ENCODE data around the gene TMEM52B. TPM values are rescaled to one million over a fixed set of nuclear protein-coding genes. Genes with fewer than 3 reads are reported as not detected.

Gene TMEM52B
- total and polyA plus RNA-seq, 2 of the 13 experiments (the other 11 are each of a cell fraction or from before 2014, with no cell fraction given) = not detected

GRCh38 chr12:10213168-10214135 lies 34.6 kb downstream of the TMEM52B start (continued):
- TF ChIP-seq SP1 (IDR thresholded peaks at IDR 0.05) (no peak), SP1 (CRISPR knock-in tag; IDR thresholded peaks at IDR 0.05) (no peak), ZNF678 (CRISPR knock-in tag; IDR thresholded peaks at IDR 0.05) (no peak), ZNF629 (CRISPR knock-in tag; conservative IDR thresholded peaks at IDR 0.05) (no peak), ZBTB46 (CRISPR knock-in tag; IDR thresholded peaks at IDR 0.05; ENCODE audit: borderline replicate concordance) (no peak), SNAPC2 (CRISPR knock-in tag; IDR thresholded peaks at IDR 0.05) (no peak), HBP1 (CRISPR knock-in tag; IDR thresholded peaks at IDR 0.05; ENCODE audit: low read depth) (0 out of 2 replicates have a peak, but pooled peaks have one; percentile 25), ATF3 (CRISPR knock-in tag; IDR thresholded peaks at IDR 0.05) (peak; percentile 15; the same call in 1 of the 2 replicates), MTA1 (CRISPR knock-in tag; IDR thresholded peaks at IDR 0.05; ENCODE audit: borderline replicate concordance) (no peak), RFXANK (CRISPR knock-in tag; IDR thresholded peaks at IDR 0.05) (no peak), TAF1 (CRISPR knock-in tag; IDR thresholded peaks at IDR 0.05) (peak; percentile 31; the same call in 1 of the 2 replicates), PATZ1 (CRISPR knock-in tag; IDR thresholded peaks at IDR 0.05) (0 out of 2 replicates have a peak, but pooled peaks have one; percentile 8), KDM1A (CRISPR knock-in tag; IDR thresholded peaks at IDR 0.05) (no peak), ERF (CRISPR knock-in tag; IDR thresholded peaks at IDR 0.05) (no peak), SMAD3 (CRISPR knock-in tag; IDR thresholded peaks at IDR 0.05) (no peak), ZHX2 (IDR thresholded peaks at IDR 0.05; ENCODE audit: low read depth) (0 out of 2 replicates have a peak, but pooled peaks have one; percentile 16), ZHX2 (CRISPR knock-in tag; IDR thresholded peaks at IDR 0.05; ENCODE audit: borderline replicate concordance) (no peak)

Data from HepG2 (cell line).